ENCODE results near the gene TTC22.
"Not testable (repeated sequence)": the region's sequence is repeated elsewhere in the genome, so short reads cannot be mapped to it uniquely, and the experiment has no call there.

TTC22 gene

DNA sequence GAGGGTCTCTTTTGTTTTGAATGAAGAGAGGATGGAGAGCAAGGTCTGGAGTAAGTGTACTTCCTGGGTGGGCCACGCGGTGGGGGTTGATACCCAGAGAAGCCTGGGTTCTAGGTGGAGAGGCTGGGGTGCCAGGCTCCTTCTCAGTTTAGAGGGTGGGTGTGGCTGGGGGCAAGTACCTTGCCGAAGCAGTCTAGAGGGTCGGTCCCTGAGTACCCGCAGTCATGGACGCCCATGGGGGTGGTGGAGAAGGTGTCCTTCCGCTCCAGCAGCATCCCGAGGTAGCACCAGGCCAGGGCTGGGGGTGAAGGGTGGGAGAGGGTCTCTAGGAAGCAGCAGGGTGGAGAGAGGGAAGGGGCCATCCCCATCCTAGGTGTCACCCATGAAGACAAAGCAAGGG lies 14.3 kb downstream of the TTC22 start:
- DNase-seq (ENCODE audit: low spot score), result no peak

- DNase-seq (ENCODE audit: low spot score), result no peak
These were observed 17.1 kb downstream of the TTC22 start for GRCh38 chr1:54784066-54784465.

GRCh38 chr1:54782588-54782987 lies 18.5 kb downstream of the TTC22 start:
- DNase-seq (ENCODE audit: low spot score), result no peak

DNA sequence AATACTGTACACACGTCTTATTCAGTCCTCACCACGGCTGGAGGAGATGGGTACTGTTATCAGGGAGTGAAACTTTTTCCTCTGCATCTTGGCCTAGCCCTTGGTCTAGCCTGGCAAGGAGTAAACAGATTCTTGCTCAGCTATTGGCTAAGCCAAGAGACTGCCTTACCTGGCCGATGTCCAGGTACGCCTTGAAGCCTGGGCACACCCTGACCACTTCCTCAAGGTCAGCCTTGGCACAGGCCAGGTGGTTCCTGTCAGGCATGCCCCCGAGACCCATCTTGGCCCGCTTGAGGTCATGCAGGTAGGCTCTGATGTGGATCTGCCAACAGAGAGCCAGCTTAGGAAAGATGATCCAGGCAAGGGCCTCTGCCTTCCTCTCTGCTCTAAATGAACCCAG lies 19.0 kb downstream of the TTC22 start:
- no peak for DNase-seq (ENCODE audit: low spot score)

DNA sequence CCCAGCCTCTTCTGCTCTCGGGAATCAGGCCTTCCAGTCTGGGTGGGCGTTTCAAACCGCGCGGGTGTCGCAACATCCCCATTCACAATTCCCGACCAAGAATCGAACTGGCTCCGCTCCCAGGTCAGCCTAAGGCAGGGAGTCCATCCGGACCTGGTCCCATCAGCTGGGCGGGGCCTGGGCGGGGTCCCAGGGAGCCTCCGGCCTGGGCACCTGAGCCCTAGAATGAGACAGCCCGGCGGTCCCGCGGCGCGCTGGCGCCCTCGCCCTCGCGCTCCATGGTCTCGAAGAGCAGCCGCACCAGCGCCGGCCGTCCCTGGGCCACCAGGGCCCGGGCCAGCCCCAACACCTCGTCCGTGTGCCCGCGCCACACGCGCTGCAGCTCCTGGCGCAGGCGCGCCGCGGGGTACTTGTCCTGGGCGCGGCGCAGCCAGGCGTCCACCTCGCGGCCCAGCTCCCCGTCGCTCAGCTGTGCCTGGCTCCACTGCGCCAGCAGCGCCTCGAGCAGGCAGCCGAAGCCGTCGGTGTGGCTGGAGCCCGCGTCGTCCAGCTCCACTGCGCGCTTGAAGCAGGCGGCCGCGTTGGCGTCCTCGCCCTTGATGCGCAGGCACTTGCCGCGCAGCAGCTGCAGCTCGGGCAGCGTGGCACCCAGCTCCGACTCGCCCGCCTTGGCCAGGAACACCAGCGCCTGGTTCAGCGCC lies 19.9 kb downstream of the TTC22 start:
- DNase-seq (ENCODE audit: low spot score), result no peak

DNA sequence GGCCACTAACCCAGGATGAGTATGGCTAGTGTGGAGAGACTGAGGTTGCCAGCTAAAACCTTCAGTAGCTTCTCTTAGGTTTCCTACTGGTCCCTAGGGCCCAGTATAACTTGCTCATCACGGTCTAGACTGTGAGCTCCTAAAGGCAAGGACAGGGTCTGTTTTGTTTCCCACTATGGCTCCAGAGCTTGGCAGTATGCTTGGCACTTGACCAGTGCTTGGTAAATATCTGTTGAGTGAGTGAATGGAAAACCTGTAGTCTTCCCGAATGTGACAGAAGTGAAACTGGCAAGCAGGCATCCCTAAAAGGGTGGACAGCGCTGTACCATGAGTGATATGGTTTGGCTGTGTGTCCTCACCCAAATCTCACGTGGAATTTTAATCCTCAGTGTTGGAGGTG lies 23.7 kb downstream of the TTC22 start:
- no peak for DNase-seq (ENCODE audit: low spot score)

- DNase-seq (ENCODE audit: low spot score), result no peak
These were observed 24.1 kb downstream of the TTC22 start for GRCh38 chr1:54777011-54777410.

DNA sequence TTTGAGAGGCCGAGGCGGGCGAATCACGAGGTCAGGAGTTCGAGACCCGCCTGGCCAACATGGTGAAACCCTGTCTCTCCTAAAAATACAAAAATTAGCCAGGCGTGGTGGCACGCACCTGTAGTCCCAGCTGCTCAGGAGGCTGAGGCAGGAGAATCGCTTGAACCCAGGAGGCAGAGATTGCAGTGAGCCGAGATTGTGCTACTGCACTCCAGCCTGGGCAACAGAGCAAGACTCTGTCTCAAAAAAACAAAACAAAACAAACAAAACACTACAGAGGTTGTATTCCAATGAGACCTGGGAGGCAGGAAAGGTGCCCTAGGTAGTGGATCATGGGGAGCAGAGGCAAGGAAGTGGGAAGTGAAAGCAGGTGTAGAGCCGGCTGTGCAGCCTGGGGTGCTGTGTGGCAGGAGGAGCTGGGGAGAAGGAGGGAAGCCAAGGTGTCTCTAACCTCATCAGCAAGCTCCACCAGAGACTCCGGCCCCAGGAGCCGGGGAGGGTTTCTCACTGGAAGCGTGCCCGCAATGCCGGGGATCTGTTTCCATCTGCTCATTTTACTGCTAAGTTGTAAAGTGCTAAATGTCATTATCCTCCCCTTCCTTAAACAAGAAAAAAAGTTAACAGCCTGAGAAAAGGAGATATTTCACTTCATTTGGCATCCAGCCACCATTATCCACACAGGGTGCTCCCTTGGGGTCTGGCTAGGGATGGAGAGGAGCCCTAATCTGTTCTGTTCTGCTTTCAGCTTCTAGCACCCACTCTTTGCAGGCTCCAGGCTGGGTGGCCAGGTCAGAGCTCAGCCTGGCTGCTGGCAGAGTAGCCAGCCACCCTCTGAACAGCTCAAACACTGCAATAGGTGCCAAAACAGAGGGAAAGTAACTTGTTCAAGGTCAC lies 25.0 kb downstream of the TTC22 start:
- not testable (repeated sequence) for DNase-seq (ENCODE audit: low spot score)

- DNase-seq (ENCODE audit: low spot score), result no peak
These were observed 26.2 kb downstream of the TTC22 start for GRCh38 chr1:54774820-54775498.

GRCh38 chr1:54772951-54773350 lies 28.2 kb downstream of the TTC22 start:
- no peak for DNase-seq (ENCODE audit: low spot score)

DNA sequence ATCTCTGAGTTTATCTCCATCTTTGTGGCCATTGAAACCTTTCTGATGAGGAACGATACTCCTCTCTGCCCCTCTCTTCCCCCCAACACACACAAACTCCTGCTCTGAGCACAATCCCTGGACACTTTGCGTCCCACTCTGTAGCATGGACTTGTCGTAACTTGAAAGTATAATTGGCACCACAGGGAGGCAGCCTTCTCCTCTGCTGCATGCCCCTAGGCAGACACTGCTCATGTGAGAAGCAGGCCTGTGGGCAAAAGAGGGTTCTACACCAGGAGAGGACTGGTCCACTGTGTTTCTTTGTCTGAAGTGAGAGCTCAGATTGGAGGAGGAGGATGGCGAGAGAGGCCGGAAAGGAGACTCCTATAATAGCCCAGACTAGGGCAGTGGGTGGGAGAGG lies 33.0 kb downstream of the TTC22 start:
- DNase-seq (ENCODE audit: low spot score), result peak; percentile 49

DNA sequence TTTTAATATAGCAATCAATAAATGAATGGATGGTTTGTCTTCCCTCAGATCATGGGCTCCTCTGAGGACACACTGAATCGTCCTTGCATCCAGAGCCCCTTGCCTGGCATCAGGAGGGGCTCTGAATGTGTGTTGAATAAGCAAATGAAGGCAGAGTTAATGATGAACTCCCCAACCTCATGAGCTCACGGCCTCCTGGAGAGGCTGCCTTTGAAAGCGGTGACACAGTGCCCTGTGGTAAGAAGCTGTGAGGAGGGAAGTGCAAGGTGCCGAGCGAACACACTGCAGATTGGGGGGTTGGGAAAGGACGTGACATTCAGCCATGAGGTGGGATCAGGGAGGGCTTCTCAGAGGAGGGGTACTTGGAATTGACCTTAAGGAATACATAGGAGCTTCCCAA lies 33.6 kb downstream of the TTC22 start:
- DNase-seq (ENCODE audit: low spot score), result no peak

- DNase-seq (ENCODE audit: low spot score), result no peak
These were observed 34.4 kb downstream of the TTC22 start for GRCh38 chr1:54766726-54767125.

DNA sequence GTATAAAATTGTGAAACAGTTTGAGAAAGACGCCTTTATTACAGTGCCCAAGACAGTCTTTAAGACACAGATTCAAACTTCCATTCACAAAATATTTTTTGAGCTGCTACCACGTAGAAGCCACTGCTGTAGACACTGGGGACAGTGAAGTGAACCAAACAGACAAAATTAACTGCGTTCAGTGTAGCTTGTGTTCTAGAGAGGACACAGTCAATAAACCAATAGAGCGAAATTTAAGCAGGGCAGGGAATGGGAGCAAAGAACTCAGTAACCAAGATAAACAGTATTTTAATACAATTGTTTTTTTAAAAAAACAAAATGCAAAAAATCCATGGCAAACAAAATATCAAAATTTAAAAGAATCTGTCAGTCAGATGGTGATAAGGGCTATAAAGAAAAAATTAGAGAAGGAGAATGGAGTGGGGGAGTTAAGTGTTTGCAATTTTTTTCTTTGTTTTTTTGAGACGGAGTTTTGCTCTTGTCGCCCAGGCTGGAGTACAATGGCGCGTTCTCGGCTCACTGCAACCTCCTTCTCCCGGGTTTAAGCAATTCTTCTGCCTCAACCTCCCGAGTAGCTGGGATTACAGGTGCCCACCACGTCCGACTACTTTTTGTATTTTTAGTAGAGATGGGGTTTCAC lies 36.1 kb downstream of the TTC22 start:
- no peak for DNase-seq (ENCODE audit: low spot score)

- DNase-seq (ENCODE audit: low spot score), result peak; percentile 98
These were observed 36.8 kb downstream of the TTC22 start, which contains the start of gene PARS2 for GRCh38 chr1:54764133-54764921. Gene PARS2 (minus strand): TSS chr1:54764523. CDS start chr1:54759161, 5,362 bp downstream.

DNA sequence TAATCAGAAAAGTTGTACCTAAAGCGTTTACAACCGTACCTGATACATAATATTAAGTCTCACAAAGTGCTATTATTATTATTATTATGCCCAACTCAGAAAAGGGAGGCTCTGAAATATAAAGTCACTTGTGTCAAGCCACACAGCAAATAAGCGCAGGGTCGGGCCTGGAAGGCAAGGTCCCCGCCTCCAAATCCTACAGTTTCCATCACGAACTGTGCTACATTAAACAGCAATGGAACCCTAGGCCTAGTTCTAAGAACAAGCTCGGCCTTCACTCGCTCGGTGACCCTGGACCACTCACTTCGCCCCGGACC lies 37.3 kb downstream of the TTC22 start:
- DNase-seq (ENCODE audit: low spot score), result no peak

- DNase-seq (ENCODE audit: low spot score), result no peak
These were observed 42.3 kb downstream of the TTC22 start for GRCh38 chr1:54758678-54759348.

GRCh38 chr1:54757833-54758232 lies 43.3 kb downstream of the TTC22 start:
- no peak for DNase-seq (ENCODE audit: low spot score)

DNA sequence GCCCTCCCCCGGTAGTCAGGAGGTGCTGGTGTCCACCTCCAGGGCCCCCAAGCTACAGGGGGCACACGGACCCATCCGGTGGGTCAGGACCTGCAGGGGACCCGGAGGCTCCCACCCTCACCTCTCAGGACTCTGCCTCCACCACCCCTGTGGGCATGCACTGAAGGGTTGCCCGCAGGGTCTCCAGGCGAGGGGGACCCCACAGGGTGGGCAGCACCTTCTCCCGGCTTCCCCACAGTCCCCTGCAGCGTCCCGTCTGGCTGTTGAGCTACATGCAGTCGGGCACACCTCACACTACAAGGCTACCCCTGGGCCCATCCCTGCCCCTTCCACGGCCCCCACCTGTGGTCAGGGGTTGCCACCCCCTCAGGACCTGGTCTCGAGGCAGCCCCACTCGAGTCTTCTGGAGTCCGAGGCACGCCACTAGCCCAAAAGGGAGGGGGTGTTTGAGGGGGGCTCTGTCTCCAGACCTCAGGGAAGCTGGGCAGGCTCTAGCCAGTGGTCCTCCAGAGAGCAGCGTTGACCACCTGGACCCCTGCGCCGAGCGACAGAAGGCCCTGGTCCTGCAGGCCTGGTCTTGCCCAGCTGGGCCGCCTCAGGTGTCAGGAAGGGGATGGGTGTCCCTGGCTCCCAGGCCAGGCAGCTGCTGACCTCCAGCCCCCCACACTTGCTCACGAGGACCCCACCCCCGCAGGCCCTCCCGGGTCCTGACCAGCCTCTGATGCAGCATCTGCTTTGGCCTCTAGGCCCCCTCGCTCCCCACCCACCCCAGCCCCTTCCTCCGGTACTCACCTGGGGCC lies 46.4 kb downstream of the TTC22 start:
- DNase-seq (ENCODE audit: low spot score), result no peak

DNA sequence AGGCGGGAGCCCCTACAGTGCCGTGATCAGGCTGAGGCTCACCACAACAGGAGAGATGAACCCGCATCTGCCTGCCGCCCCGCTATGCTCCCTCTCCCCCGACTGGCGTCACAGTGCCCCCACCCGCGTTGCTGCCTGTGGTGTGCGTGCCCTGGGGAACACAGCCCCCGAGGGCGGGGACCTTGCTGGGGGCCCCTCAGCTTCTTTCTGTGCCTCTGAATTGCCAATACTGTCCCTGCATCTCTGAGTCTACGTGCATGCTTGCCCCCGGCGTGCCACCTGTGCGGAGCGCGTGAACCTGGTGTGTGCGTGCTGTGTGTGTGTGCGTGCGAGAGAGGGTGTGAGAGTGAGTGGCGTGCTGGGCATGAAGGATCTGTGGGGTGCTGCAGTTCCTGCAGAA lies 47.1 kb downstream of the TTC22 start:
- no peak for DNase-seq (ENCODE audit: low spot score)
